ENCODE measurements around the gene SGF29. TPM values are rescaled to one million over a fixed set of nuclear protein-coding genes. Genes with fewer than 3 reads are reported as not detected.
"Not testable (repeated sequence)": the region's sequence is repeated elsewhere in the genome, so short reads cannot be mapped to it uniquely, and the experiment has no call there.

Gene SGF29
- total RNA-seq, 4 donors from 2014 or later, result 31.9 to 52.1 (median 36.1) TPM

GRCh38 chr16:28616636-28617035, 62.9 kb downstream of the SGF29 start:
- Histone ChIP-seq H3K27me3 (no peaks in the 10 kb centered on the region), H3K36me3 (no peaks in the 10 kb centered on the region), H3K27ac (no peak overlapping the region), H3K4me3 (no peak overlapping the region), H3K4me1 (no peaks in the 10 kb centered on the region), H3K9me3 (no peaks in the 10 kb centered on the region)
- 67 to 79% methylated on average over 7 of the region's 7 CpGs for WGBS, 2 donors
- TF ChIP-seq POLR2A (IDR thresholded peaks at IDR 0.05), result no peak
- TF ChIP-seq CTCF (IDR thresholded peaks at IDR 0.05), result no peak
- TF ChIP-seq EP300 (IDR thresholded peaks at IDR 0.05), result no peak
- no peak for DNase-seq (ENCODE audit: low spot score in 2 of 2)

- Histone ChIP-seq H3K9me3 (no peaks in the 10 kb centered on the region), H3K4me3 (no peak overlapping the region), H3K27ac (no peak overlapping the region), H3K27me3 (no peaks in the 10 kb centered on the region), H3K36me3 (no peaks in the 10 kb centered on the region), H3K4me1 (peaks cover 0 to 6% (median 0%) of the 10 kb centered on the region in 4 donors)
- no peak for DNase-seq (ENCODE audit: low spot score in 2 of 2)
- WGBS, 2 donors, result 55 to 62% methylated on average over 4 of the region's 4 CpGs
- TF ChIP-seq POLR2A (IDR thresholded peaks at IDR 0.05) (no peak), EP300 (IDR thresholded peaks at IDR 0.05) (no peak), CTCF (IDR thresholded peaks at IDR 0.05) (no peak)
Observed at GRCh38 chr16:28617874-28618273, 64.2 kb downstream of the SGF29 start.

- H3K4me1 ChIP-seq, result peaks cover 0 to 13% (median 0%) of the 10 kb centered on the region in 4 donors
- H3K27ac ChIP-seq; DNase-seq (ENCODE audit: low spot score in 2 of 2); H3K9me3 ChIP-seq; H3K36me3 ChIP-seq; H3K4me3 ChIP-seq: not testable (repeated sequence)
- peaks cover 0 to 14% of the 10 kb centered on the region in 2 donors for H3K27me3 ChIP-seq
- 82 to 88% methylated on average over 1 of the region's 1 CpG for WGBS, 2 donors
Observed at GRCh38 chr16:28620316-28620715, 66.6 kb downstream of the SGF29 start.

- Histone ChIP-seq H3K4me1 (peaks cover 0 to 13% (median 0%) of the 10 kb centered on the region in 4 donors), H3K4me3 (no peak overlapping the region), H3K36me3 (no peaks in the 10 kb centered on the region), H3K27me3 (peaks cover 0 to 14% of the 10 kb centered on the region in 2 donors), H3K27ac (no peak overlapping the region), H3K9me3 (no peaks in the 10 kb centered on the region)
- DNase-seq (ENCODE audit: low spot score in 2 of 2), result no peak
- TF ChIP-seq CTCF (IDR thresholded peaks at IDR 0.05) (no peak), EP300 (IDR thresholded peaks at IDR 0.05) (no peak), POLR2A (IDR thresholded peaks at IDR 0.05) (no peak)
- WGBS, 2 donors, result 69 to 81% methylated on average over 7 of the region's 7 CpGs
Observed at GRCh38 chr16:28621481-28622155, 67.9 kb downstream of the SGF29 start.

- H3K4me3 ChIP-seq, result peak overlapping the region; percentile 40 to 61 (median 51)
- peak overlapping the region in 2 of 4 donors; percentile 10 to 51 for H3K27ac ChIP-seq
- DNase-seq (ENCODE audit: low spot score in 2 of 2); H3K36me3 ChIP-seq; H3K9me3 ChIP-seq: not testable (repeated sequence)
- H3K4me1 ChIP-seq, result peaks cover 0 to 13% (median 0%) of the 10 kb centered on the region in 4 donors
- 41 to 55% methylated on average over 20 to 24 of the region's 24 CpGs for WGBS, 2 donors
- H3K27me3 ChIP-seq, result peaks cover 0 to 14% of the 10 kb centered on the region in 2 donors
Observed at GRCh38 chr16:28622532-28623171, 68.9 kb downstream of the SGF29 start.

GRCh38 chr16:28623172-28623711, 69.5 kb downstream of the SGF29 start:
- no peak for DNase-seq (ENCODE audit: low spot score in 2 of 2)
- H3K27ac ChIP-seq, result peak overlapping the region in 2 of 4 donors; percentile 10 to 51
- H3K36me3 ChIP-seq, result no peaks in the 10 kb centered on the region
- H3K4me1 ChIP-seq, result peaks cover 0 to 13% (median 0%) of the 10 kb centered on the region in 4 donors
- no peaks in the 10 kb centered on the region for H3K9me3 ChIP-seq
- H3K4me3 ChIP-seq, result peak overlapping the region; percentile 40 to 61 (median 51)
- peaks cover 0 to 14% of the 10 kb centered on the region in 2 donors for H3K27me3 ChIP-seq
- WGBS, 2 donors, result 2 to 32% methylated on average over 24 to 39 of the region's 68 CpGs
- TF ChIP-seq EP300 (IDR thresholded peaks at IDR 0.05), result no peak
- TF ChIP-seq CTCF (IDR thresholded peaks at IDR 0.05), result no peak
- no peak for TF ChIP-seq POLR2A (IDR thresholded peaks at IDR 0.05)

GRCh38 chr16:28630905-28631304, 77.2 kb downstream of the SGF29 start:
- H3K9me3 ChIP-seq; H3K27ac ChIP-seq; DNase-seq (ENCODE audit: low spot score in 2 of 2); H3K27me3 ChIP-seq; H3K4me1 ChIP-seq; H3K36me3 ChIP-seq; H3K4me3 ChIP-seq: not testable (repeated sequence)
- 70 to 84% methylated on average over 3 to 5 of the region's 5 CpGs for WGBS, 2 donors

GRCh38 chr16:28636093-28636823, 82.5 kb downstream of the SGF29 start:
- H3K27ac ChIP-seq, result not testable (repeated sequence)
- 43 to 55% methylated on average over 5 of the region's 5 CpGs for WGBS, 2 donors

More at GRCh38 chr16:28636093-28636823, 82.5 kb downstream of the SGF29 start:
- not testable (repeated sequence) for H3K4me3 ChIP-seq; H3K4me1 ChIP-seq; H3K27me3 ChIP-seq; H3K9me3 ChIP-seq; DNase-seq (ENCODE audit: low spot score in 2 of 2); H3K36me3 ChIP-seq
